Stimulated activated CD4-positive, alpha-beta T cell treated with anti-CD3 and anti-CD28 coated beads, TNF-alpha, amount 100 ng/mL, for 1 hour (primary cell): Measurements from ENCODE around the gene CLEC4G.

ENCODE experiments used
- DNase-seq, 3 donors: peaks; one replicate each; pipeline ENCODE4 v3.0.0-alpha.2; 2020; ENCODE audit warnings: low read depth in 3 of 3, low spot score in 1 of 3

Gene CLEC4G

GRCh38 chr19:7698583-7698982 lies 33.3 kb downstream of the CLEC4G start:
- no peak for DNase-seq

GRCh38 chr19:7697721-7698287 lies 34.1 kb downstream of the CLEC4G start:
- DNase-seq, result no peak

DNA sequence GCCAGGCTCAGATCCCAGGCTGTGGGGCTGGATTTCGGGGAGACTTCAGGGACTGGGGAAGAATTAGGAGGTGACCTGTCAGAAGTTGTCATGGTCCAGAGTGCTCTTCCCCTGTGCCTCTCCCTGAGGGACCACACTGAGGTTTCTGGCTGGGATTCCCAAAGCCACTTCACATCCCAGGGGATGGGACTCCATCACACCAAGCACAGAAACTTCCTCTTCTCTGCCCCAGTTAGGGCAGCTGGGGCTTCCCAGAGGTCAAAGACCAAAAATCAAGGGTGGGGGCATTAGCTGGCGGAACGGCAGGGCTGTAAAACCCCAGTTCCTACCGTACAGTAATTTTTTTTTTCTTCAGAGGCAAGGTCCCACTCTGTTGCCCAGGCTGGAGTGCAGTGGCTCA lies 37.4 kb downstream of the CLEC4G start:
- DNase-seq, result no peak

- DNase-seq, result no peak
Observed at GRCh38 chr19:7692417-7693088, 39.4 kb downstream of the CLEC4G start.

- no peak for DNase-seq
Observed at GRCh38 chr19:7691497-7691896, 40.4 kb downstream of the CLEC4G start.

- DNase-seq, result no peak
Observed at GRCh38 chr19:7690779-7691258, 41.1 kb downstream of the CLEC4G start.

DNA sequence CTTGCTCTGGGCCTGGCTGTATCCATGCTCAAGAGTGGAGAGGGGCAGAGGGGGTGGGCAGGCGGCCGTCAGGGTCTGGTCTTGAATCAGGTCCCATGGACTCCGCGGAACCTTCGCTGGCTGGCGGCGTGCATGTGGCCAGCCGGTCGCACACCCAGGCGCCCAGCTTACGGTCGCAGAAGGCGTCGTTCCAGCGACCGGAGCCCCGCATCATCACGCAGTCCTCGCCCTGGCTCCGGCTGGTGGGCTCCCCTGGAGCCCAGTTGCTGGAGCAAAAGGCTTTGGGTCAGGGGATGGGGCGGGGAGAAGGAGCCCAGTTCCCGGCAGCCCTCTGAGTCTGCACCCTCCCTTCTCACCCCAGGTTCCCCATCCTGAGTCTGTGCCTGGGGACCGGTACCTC lies 42.7 kb downstream of the CLEC4G start:
- no peak for DNase-seq

DNA sequence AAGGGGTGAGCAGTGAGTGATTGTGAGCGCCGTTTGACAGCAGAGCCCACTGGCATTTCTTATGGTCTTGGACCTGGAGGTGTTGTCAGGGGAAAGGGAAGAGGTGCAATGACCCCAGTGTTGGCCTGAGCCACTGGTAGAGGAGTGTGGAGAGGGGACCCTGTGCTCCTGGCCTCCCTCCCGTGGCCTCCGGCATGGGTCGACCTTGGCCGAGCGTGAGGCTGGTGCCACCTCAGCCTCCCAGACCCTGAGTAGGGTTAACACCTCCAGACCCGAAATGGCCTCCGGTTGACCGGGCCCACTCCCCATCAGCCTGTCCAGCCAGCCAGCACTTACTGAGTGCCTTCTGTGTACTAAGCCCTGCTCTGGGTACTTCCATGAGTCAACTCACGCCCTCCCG lies 44.7 kb downstream of the CLEC4G start:
- no peak for DNase-seq

DNA sequence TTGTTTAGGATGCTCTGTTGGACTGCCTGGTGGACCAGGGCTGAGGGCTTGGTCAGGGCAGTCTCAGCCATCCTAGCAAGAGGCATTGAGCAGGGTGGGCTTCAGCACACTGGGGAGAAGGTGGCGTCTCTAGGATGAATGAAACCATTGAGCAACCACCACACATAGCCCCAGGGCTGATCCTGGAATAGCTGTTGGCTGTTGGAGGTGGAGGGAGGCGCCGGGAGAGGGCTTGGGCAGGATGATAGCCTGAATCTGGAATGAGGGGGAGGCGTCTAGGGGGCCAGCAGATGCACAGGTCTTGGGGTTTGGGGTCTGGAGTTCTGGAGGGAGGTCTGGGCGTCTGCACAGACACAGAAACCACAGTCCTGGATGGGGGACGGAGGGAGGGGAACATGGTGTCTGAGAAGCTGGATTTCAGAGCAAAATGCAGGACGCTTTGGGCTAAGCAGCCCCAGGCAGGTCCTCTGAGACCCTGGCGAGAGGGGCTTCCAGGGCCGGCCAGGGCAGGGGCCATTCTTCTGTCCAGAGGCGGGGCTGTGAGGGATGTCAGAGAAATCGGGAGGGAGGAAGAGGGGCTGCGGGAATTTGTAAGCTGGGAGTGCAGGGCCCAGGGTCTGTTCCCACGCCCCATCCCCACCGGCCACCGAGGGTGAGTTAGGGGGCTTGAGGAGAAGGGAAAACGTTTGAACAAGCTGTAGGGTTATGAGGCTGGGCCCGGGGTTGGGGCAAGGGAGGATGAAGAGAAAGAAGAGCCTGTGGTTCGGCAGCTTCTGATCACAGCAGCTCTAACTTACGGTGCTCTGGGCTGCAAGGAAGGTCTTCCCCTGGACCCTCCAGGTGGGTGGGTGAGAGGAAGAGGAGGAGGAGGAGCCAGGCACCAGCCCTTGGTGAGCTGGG lies 46.1 kb downstream of the CLEC4G start:
- no peak for DNase-seq

DNA sequence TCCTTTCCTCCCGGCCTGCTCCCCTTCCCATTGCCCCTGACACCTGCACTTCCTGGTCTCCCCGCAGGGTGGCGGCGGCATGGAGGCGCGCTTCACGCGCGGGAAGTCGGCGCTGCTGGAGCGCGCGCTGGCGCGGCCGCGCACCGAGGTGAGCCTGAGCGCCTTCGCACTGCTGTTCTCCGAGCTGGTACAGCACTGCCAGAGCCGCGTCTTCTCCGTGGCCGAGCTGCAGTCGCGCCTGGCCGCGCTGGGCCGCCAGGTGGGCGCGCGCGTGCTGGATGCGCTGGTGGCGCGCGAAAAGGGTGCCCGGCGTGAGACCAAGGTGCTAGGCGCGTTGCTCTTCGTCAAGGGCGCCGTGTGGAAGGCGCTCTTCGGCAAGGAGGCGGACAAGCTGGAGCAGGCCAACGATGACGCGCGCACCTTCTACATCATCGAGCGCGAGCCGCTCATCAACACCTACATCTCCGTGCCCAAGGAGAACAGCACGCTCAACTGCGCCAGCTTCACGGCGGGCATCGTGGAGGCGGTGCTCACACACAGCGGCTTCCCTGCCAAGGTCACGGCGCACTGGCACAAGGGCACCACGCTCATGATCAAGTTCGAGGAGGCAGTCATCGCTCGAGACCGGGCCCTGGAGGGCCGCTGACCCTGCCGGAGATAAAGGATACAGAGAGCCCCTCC lies 49.6 kb downstream of the CLEC4G start:
- DNase-seq, result no peak

GRCh38 chr19:7681340-7682174 lies 50.4 kb downstream of the CLEC4G start:
- DNase-seq, result peak; percentile 56 to 71 (median 70)

DNA sequence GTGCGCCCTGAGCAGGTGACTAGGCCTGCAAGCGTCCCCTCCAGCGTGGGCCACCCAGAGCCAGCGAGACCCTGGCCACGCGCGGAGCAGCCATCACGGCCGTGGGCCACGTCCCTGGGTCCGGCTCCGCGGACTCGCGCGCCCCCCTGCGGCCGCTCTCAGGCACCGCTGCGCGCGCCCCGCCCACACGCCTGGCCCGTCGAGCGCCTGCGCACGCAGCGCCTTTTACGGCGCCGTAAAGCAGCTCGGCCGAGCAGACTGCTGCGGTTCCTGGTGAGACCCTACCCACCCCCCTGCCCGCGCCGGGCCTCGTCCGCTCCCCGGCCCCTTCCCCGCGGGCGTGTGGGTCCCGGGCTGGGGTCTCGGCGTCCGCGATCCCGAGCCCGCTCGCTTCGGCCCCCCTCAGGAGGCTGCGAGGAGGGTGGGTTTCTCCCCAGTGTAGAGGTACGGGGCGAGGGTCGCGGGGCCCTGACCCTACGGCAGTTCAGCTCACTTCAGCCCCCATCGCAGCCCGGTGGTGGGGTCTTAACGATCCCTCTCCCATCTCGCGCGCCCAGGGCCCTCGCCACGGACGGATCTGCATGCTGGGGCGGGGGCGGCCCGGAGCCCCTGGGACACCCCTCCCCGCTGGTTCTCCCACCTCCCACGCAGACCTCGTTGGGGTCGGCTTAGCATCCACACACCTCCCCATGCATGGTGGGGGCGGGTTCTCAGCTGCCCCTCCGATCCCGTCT lies 51.1 kb downstream of the CLEC4G start, which contains the start of gene TRAPPC5:
Gene TRAPPC5, plus strand, starts transcription at position 228 of the 734 bp plus-strand sequence. CDS start 1,421 bp downstream, outside the sequence.
- peak; percentile 66 to 84 (median 82) for DNase-seq

DNA sequence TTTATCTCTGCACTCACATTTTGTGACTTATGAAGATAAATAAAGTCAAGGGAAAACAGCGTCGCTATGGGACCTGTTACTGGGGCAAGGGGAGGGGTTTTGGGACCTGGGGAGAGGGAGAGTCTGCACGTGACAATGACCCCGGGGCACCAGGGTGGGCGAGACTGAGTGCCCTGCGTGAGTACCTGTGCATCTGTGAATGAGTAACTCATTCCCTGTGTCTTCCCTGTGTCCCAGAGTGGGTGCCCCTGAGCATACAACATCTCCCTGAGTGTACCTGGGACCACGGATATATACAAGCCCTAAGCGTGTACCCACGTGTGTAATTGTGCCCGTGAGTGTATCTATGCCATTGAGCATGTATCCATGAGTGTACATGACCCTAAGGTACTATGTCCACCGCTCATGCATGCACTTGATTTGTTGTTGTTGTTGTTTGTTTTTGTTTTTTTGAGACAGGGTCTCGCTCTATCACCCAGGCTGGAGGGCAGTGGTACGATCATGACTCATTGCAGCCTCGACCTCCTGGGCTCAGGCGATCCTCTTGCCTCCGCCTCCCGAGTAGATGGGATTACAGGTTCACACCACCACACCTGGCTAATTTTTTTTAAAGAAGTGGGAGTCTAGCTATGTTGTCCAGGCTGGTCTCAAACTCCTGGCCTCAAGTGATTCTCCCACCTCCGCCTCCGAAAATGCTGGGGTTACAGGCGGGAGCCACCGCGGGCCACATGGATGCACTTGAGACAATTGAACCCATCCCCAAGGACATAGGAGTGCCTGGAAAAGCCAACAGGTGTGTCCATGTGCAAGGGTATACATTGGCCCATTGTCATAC lies 51.9 kb downstream of the CLEC4G start:
- DNase-seq, result no peak

GRCh38 chr19:7678971-7679751 lies 52.7 kb downstream of the CLEC4G start:
- peak; percentile 33 to 46 (median 40) for DNase-seq
